AG08396 (cell line): Measurements from ENCODE around the gene FRMD4B.

Experiments used
- DNase-seq: peaks from one replicate; pipeline ENCODE4 v3.0.0; 2012; ENCODE audit warnings: low spot score, mixed read lengths

Gene FRMD4B

DNA sequence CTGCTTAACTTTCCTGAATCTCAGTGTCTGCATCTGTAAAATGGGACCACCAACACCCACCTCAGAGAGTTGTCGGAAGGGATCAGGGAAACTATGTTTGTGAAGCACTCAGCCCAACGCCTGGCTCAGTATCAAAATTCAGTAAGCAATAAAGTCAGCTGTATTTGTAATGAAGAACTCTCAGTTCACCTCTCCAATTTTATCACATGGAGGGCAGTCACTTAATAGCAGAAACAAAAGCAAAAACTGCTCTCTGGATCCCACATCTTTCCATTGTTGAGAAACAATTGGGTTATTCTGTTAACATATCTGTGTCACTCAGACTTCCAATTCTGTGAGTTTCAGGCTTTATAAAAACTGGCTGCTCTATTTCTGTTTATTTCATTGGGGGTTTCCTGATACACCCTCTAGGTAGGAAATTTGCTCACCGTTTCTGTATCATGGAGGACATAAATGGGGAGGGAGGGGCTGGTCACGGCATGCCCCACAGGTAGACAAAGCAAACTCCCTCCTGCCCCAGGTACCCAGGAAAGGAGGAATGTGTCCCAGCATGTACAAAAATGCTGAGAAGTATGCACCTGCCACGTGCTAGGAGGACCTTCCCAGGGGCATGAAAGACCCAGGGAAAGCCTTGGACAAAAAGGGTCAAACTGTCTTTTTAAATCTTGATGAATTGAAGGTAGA is 182.1 kb downstream of the FRMD4B start:
- DNase-seq = no peak

GRCh38 chr3:69201658-69202057 is 184.2 kb downstream of the FRMD4B start:
- DNase-seq = no peak

- DNase-seq = no peak
These were observed 185.4 kb downstream of the FRMD4B start for GRCh38 chr3:69200384-69201068.

GRCh38 chr3:69199942-69200341 is 185.9 kb downstream of the FRMD4B start:
- no peak for DNase-seq

DNA sequence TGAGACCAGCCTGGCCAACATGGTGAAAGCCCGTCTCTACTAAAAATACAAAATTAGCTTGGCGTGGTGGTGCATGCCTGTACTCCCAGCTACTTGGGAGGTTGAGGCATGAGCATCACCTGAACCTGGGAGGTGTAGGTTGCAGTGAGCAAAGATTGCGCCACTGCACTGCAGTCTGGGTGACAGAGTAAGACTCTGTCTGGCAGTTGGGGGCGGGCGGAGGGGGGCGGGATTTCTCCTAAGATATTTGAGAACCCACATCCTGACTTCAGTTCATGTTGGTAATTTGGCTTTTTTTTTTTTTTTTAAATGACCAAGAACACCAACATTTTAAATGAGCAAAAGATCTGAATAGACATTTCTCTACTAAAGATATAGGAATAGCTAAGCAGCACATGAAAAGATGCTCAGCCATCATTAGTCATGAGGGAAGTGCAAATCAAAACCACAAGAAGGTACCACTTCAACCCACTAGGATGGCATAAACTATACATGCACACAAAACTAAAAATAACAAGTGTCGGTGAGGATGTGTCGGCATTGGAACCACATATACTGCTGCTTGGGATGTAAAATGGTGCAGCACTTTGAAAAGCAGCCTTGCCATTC is 187.9 kb downstream of the FRMD4B start:
- DNase-seq = no peak

- no peak for DNase-seq
These were observed 188.4 kb downstream of the FRMD4B start for GRCh38 chr3:69197455-69197854.

DNA sequence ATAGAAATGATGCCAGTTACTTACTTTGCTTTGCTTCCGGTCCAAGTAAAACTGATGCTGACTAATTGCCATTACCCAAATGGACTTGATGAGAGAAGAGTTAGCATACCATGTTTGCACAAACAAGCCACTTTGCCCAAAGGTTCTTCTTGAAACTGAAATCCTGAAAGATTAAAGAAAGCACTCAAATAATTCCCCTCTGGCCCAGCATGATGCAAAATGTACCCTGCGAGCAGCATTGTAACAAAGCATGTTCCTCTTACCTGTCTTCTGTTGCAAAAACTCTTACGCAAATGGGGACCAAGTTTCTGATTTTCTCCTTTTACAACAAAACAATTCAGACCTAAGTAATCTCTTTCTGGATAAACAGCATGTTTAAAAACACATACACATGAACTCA is 189.0 kb downstream of the FRMD4B start:
- no peak for DNase-seq

DNA sequence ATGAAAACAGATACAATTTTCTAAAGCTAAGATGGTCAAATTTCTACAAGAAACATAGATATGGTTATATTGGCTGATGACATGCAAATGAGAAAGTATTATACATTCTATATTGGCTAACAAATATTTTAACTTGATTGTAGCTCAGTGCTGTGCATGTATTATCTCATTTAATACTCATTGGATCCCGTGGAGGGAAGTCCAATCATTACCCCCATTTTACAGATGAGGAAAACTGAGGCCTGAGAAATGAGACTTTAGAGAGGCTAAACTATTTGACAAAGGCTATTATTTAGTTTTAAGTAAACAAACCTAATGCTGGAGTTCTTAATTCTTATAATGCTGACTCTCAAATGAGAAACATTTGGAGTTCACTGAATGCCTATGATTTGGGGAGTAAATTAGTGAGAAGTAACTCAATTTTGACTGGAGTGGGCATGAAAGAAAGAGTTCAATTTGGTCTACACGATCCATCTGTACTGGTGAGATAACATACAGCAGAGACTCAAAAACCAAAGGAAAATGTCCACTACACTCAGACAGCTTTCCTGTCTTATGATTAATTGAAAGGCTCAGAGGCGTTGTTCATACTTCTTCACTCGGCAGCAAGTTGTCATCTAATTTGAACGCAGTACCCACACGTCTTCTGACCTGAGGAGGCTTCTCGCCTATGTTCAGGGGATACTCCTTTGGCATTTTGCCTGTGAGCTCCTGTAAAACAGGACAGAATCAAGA is 191.3 kb downstream of the FRMD4B start:
- DNase-seq = no peak

DNA sequence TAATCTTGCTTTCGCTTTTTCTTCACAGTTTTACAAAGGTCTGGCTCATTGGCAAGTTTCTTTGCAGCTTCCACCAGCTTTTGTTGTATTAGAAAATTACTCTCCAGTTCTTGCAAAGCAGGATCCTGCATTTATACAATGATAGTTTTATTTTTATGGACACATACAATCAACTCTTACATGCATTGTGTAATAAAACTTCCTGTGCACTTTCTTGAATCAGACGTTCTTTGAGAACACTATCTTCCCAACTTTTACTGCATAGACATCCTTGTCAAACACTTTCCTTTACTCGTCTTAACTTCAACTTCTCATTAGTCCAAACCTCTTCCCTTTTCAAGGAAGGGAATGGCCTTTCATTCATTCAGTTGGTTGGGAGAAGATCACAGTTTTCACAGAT is 192.1 kb downstream of the FRMD4B start:
- no peak for DNase-seq

DNA sequence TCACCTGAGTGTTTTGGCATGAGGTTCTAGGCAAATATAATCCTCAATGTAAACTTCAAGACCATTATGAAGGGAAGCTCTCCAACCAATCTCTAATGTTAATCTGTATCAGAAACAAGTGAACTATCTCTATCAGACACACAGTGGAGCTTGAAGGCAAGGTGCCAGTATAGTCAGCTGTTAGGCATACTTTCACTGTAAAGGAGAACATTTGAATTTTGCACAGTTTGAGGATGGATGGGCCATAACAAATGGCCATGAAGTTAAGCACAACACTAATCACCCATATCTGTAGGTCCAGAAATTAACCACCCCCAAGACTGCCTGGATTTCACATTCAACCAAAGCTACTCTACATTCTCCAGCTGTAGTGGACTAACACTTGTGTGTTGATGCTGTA is 194.4 kb downstream of the FRMD4B start:
- DNase-seq = no peak

GRCh38 chr3:69189487-69189886 is 196.4 kb downstream of the FRMD4B start:
- DNase-seq = no peak

DNA sequence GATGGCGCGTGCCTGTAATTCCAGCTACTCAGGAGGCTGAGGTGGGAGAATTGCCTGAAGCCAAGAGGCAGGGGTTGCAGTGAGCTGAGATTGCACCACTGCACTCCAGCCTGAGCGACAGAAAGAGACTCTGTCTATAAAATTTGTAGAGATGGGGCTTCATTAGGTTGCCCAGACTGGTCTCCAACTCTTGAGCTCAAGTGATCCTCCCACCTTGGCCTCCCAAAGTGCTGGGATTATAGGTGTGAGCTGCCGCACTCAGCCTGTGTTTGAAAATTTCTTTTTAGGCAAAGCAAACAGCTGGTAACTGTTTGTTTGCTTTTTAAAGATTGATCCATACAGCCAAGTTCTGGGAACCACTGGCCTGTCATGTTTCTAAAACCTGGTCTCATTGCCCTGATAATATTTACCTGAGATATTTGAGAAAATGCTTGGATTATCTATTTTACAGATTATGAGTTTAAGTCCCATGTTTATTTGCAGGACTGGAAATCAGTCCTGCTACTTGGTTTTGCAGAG is 199.3 kb downstream of the FRMD4B start:
- no peak for DNase-seq

GRCh38 chr3:69182588-69183316 is 203.1 kb downstream of the FRMD4B start:
- no peak for DNase-seq

GRCh38 chr3:69181592-69182211 is 204.2 kb downstream of the FRMD4B start:
- DNase-seq = no peak

- DNase-seq = no peak
These were observed 204.9 kb downstream of the FRMD4B start for GRCh38 chr3:69180869-69181591.

- DNase-seq = no peak
These were observed 206.0 kb downstream of the FRMD4B start for GRCh38 chr3:69179740-69180372.

GRCh38 chr3:69178838-69179739 is 206.8 kb downstream of the FRMD4B start:
- no peak for DNase-seq

DNA sequence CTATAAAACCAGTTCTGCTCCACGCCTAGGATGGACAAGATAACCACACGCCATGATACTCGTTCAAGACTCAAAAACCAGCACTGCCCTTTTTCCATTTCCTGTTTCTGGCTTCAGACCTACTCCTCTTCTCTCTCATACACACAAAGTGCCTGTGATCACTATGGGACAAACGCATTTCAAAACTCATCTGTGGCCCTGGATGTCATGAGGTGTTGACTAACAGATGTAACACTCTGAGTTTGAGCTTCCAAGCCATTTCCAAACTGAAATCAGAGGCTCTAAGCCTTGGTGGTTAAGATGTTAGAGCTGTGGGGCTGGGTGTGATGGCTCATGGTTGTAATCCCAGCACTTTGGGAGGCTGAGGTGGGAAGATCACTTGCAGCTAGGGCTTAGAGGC is 207.8 kb downstream of the FRMD4B start:
- no peak for DNase-seq
